Activated naive CD4-positive, alpha-beta T cell treated with anti-CD3 and anti-CD28 coated beads, Interleukin-2, amount 50 U/mL, for 72 hours (primary cell): ENCODE results near the gene DPYSL3. TPM values are rescaled to one million over a fixed set of nuclear protein-coding genes. Genes with fewer than 3 reads are reported as not detected.

Source experiments
- ATAC-seq, 2 donors: fragments of 150-1000 bp; cut with Tn5 transposase; 2 replicates each; pipeline ENCODE4 v1.10.0; 2021; ENCODE audit warnings: mild to moderate bottlenecking in 2 of 2, moderate library complexity in 2 of 2
- DNase-seq, 2 donors: peaks; one replicate each; pipeline ENCODE4 v3.0.0; 2021 to 2022; ENCODE audit warnings: low spot score in 2 of 2
- H3K27ac Mint-ChIP-seq, 2 donors: one replicate each; pipeline ENCODE4 v1.8.0; 2022; ENCODE audit warnings: mild to moderate bottlenecking in 2 of 2, mixed read lengths in 2 of 2
- H3K36me3 Mint-ChIP-seq, 2 donors: one replicate each; pipeline ENCODE4 v1.8.0; 2022; ENCODE audit warnings: mixed read lengths in 2 of 2
- H3K9me3 Mint-ChIP-seq, 2 donors: one replicate each; pipeline ENCODE4 v1.8.0; 2022; ENCODE audit warnings: mixed read lengths in 2 of 2
- total RNA-seq, 2 donors: library from RNA; stranded (reverse); gene quantifications; one replicate each; pipeline ENCODE4 v1.2.3, GENCODE V29; 2022

The DPYSL3 gene
- total RNA-seq, 2 donors from 2014 or later = 0.54 TPM; not detected in 1

- no peak for ATAC-seq
- Mint-ChIP-seq H3K36me3 (no peaks in the 10 kb centered on the region), H3K9me3 (no peaks in the 10 kb centered on the region), H3K27ac (no peak overlapping the region)
- no peak for DNase-seq
Measured at GRCh38 chr5:147406636-147407035, 103.2 kb downstream of the DPYSL3 start.

- H3K27ac Mint-ChIP-seq = no peak overlapping the region
- DNase-seq = no peak
- H3K9me3 Mint-ChIP-seq = no peaks in the 10 kb centered on the region
- H3K36me3 Mint-ChIP-seq = no peaks in the 10 kb centered on the region
- ATAC-seq = no peak
Measured at GRCh38 chr5:147404706-147405105, 105.2 kb downstream of the DPYSL3 start.

DNA sequence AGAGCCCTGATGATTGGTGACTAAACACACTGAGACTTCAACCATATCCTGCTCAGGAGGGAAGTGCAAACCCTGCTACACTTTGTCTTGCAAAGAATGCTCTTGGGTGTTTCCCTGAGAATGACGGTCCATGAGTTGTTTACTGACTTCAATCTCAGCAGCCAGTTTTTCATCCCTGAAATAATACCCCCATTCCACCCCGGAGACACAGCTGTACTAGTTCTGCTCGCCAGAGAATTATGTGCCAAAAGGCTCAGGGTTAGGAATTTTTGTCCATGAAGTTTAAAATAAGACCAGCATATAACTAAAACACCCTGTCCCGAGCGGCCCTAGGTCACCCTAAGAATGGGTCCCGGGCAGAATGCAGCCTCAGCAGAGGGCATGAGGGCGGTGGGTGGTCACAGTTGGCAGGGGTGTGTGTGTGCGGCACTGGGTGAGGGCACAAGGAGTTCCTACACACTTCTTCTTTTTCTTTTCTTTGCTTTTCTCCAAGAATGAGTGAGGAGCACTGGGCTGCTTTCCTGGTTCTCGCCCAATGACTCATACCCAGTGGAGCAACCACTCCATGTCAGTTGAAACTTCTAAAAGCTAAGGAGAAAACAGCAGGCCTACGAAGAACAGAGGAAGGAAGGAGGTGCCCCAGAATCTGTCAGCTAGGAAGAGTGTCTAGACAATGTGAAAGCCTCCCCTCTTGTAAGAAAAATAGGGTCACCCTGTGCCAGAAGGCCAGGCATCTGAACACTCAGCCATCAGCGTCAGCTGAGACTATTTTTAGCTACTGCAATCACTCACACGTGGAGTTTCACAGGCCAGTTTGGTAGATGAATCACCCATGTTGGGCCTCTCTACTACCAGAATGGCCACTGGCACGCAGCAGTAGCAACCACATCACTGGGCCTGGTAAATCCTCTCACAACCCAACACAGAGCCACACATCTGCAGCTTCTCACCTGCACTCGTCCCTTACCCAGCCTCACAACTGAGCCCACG lies 105.9 kb downstream of the DPYSL3 start:
- DNase-seq (no peak), ATAC-seq (peak in 1 of 2 donors; percentile 24)
- no peaks in the 10 kb centered on the region for H3K9me3 Mint-ChIP-seq
- no peak overlapping the region for H3K27ac Mint-ChIP-seq
- H3K36me3 Mint-ChIP-seq = no peaks in the 10 kb centered on the region

DNA sequence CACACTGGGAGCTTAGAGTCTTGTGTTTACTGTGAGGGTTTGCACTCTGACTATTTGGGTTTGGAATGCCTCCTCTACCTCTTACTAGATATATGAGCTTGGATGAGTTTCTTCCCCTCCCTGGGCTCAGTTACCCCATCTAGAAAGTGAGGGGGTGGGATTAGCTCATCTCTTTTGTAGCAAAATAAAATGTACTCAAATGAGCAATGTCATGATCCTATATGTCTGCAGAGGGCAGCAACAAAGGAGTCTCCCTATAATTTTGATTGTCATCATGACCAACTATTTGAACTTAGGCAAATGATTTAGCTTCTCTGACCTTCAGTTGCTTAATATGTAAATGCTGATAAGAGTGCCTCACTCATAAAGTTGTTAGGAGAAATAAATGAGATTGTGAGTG lies 109.0 kb downstream of the DPYSL3 start:
- H3K27ac Mint-ChIP-seq = no peak overlapping the region
- ATAC-seq (no peak), DNase-seq (no peak)
- H3K36me3 Mint-ChIP-seq = no peaks in the 10 kb centered on the region
- no peaks in the 10 kb centered on the region for H3K9me3 Mint-ChIP-seq

- Mint-ChIP-seq H3K27ac (no peak overlapping the region), H3K9me3 (no peaks in the 10 kb centered on the region), H3K36me3 (no peaks in the 10 kb centered on the region)
- DNase-seq (no peak), ATAC-seq (no peak)
Measured at GRCh38 chr5:147400126-147400809, 109.6 kb downstream of the DPYSL3 start.

DNA sequence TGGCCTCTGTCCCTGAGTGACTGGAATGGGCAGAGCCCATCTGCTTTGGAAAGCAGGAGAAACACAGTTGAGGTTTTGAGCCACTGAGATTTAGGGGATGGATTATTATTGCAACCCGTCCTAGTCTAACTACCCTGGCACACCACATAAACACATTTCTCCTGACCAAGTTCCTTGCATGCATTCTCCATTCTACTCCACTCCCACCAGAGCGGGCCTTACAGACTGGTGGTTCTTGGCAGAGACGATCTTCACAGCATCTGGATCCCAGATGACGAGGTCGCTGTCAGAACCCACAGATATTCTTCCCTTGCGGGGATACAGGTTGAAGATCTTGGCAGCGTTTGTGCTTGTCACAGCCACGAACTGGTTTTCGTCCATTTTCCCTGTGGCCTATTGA lies 111.0 kb downstream of the DPYSL3 start:
- H3K9me3 Mint-ChIP-seq = no peaks in the 10 kb centered on the region
- ATAC-seq (no peak), DNase-seq (no peak)
- H3K36me3 Mint-ChIP-seq = no peaks in the 10 kb centered on the region
- H3K27ac Mint-ChIP-seq = no peak overlapping the region

GRCh38 chr5:147397616-147398015 lies 112.3 kb downstream of the DPYSL3 start:
- Mint-ChIP-seq H3K9me3 (peaks cover 0 to 4% of the 10 kb centered on the region in 2 donors), H3K27ac (no peak overlapping the region), H3K36me3 (no peaks in the 10 kb centered on the region)
- no peak for DNase-seq
- no peak for ATAC-seq

GRCh38 chr5:147396070-147396823 lies 113.6 kb downstream of the DPYSL3 start:
- Mint-ChIP-seq H3K27ac (no peak overlapping the region), H3K9me3 (peaks cover 0 to 4% of the 10 kb centered on the region in 2 donors), H3K36me3 (no peaks in the 10 kb centered on the region)
- no peak for ATAC-seq
- no peak for DNase-seq

DNA sequence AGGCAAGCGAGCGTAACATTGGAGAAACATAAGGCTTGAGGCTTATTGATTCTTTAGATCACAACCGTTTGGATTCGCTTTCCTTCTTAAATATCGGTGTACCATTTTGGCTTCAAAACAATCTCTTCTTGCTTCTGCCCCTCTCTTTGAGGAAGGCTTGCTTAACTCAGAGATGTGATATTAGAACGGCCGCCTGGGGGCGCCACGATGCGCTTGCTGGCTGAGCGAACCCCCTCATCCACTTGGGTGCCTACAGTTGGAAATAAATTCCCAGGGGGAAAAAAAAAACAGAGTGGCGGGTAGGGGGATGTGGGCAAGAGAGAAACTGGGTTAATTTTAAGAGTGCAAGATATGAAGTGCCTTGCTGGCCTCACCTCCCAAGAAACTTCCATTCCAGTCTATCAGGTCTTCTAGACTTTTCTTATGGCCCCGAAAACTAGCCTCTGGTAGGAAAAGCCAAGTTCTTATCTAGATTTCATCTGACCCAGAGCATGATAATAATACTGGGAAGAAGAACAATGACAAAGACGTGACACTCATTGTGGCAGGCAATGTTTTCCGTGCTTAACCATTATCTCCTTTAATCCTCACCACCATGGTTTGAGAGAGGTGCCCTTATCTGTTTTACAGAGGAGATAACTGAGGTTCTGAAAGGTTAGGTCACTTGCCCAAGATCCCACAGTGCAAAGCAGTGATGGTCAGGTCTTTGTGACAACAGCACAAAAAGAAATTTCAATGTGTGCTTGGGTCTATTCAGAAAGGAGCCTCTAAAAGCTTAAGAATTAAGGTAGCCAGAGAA lies 115.8 kb downstream of the DPYSL3 start:
- peaks cover 0 to 4% of the 10 kb centered on the region in 2 donors for H3K9me3 Mint-ChIP-seq
- ATAC-seq (no peak), DNase-seq (no peak)
- no peaks in the 10 kb centered on the region for H3K36me3 Mint-ChIP-seq
- H3K27ac Mint-ChIP-seq = no peak overlapping the region

GRCh38 chr5:147391781-147392180 lies 118.1 kb downstream of the DPYSL3 start:
- Mint-ChIP-seq H3K27ac (no peak overlapping the region), H3K9me3 (peaks cover 0 to 4% of the 10 kb centered on the region in 2 donors), H3K36me3 (no peaks in the 10 kb centered on the region)
- ATAC-seq = no peak
- no peak for DNase-seq

GRCh38 chr5:147390654-147391225 lies 119.1 kb downstream of the DPYSL3 start:
- Mint-ChIP-seq H3K9me3 (peaks cover 0 to 4% of the 10 kb centered on the region in 2 donors), H3K36me3 (no peaks in the 10 kb centered on the region), H3K27ac (no peak overlapping the region)
- no peak for DNase-seq
- ATAC-seq = no peak

GRCh38 chr5:147388184-147389108 lies 121.4 kb downstream of the DPYSL3 start:
- Mint-ChIP-seq H3K27ac (no peak overlapping the region), H3K9me3 (peaks cover 0 to under 1% of the 10 kb centered on the region in 2 donors), H3K36me3 (no peaks in the 10 kb centered on the region)
- no peak for DNase-seq
- no peak for ATAC-seq

DNA sequence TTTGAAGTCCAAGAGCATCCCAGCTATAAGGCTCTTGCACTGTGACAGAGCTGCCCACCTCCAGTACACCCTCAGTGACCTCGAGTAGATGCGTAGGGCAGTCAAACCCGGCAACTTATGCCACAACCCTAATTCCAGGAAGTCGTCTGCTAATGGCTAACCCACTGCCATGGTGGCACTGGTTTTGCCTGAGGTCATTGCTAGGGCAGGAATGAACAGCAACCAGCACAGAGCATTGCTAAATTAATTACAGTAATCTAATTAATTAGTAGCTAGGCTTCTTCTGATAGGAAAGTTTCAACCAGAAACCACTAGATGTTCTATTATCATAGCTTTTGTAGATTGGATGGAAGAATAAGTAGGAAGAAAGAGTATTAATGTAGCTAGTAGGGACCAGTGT lies 122.8 kb downstream of the DPYSL3 start:
- Mint-ChIP-seq H3K27ac (no peak overlapping the region), H3K9me3 (no peaks in the 10 kb centered on the region), H3K36me3 (no peaks in the 10 kb centered on the region)
- no peak for DNase-seq
- ATAC-seq = no peak

DNA sequence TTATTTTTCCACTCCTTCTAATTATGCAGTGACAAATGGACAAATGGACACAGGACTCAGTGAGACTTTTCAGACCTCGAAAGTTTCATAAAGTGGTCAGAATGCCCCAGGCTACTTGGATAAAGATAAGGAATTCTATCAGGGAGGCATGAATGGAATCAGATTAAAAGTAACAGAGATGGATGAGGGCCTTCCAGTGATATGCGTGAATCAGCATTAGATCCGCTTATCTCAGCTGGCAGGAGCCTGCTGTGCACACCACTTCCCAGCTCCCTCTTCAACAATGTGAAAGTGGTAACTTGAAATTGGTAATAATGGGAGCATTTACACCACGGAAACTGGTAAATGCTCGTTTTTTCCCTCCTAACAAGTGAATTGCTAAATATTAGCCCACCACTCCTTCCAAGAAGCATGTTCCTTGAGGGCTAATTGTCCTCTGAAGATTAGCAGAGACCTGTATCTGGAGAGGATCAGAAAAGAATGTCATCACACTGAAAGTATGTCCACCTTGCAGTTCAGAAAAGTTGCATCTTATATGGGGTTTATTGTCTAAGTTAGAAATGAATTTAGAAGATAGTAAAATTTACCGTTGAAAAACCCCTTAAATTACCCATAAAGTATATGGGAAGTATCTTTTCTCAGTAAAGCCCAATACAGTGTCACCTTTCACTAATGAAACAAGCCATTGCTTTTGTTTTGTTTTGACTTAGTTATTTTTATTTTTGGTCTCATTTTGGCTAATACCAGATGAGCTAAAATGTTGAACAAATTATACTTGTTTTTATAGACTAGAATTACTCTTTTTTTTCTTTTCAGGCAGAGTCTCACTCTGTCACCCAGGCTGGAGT lies 125.3 kb downstream of the DPYSL3 start:
- DNase-seq (no peak), ATAC-seq (no peak)
- H3K9me3 Mint-ChIP-seq = peaks cover 0 to 3% of the 10 kb centered on the region in 2 donors

More for the DNA sequence above, 125.3 kb downstream of the DPYSL3 start:
- H3K27ac Mint-ChIP-seq = no peak overlapping the region
- H3K36me3 Mint-ChIP-seq = peaks cover 0 to 2% of the 10 kb centered on the region in 2 donors
